MM.1S (cell line): Measurements from ENCODE around the gene CAND2.

Experiments used
- DNase-seq: peaks from one replicate; pipeline ENCODE4 v3.0.0-alpha.2; 2015
- H2AFZ ChIP-seq: fragments of 300-600 bp; sonication (generic); 2 replicates; pipeline ENCODE4 v1.6.0; 2016; ENCODE audit warnings: antibody characterized with exemption, low read length
- H3F3A ChIP-seq: fragments of 300-600 bp; sonication (generic); 2 replicates; pipeline ENCODE4 v1.6.1; 2016; ENCODE audit warnings: mild to moderate bottlenecking, antibody characterized with exemption, low read length, moderate library complexity, mixed read lengths; ENCODE audit not compliant: insufficient read depth
- H3K27ac ChIP-seq: fragments of 300-600 bp; sonication (generic); 2 replicates; pipeline ENCODE4 v1.5.1; 2016; ENCODE audit warnings: mild to moderate bottlenecking, low read length
- H3K27me3 ChIP-seq: fragments of 300-600 bp; sonication (generic); replicated peaks from 2 replicates; pipeline ENCODE4 v1.6.0; 2016; ENCODE audit warnings: low read length; ENCODE audit not compliant: insufficient read depth
- H3K36me3 ChIP-seq: fragments of 300-600 bp; sonication (generic); replicated peaks from 2 replicates; pipeline ENCODE4 v1.6.1; 2016; ENCODE audit warnings: mild to moderate bottlenecking, low read length, mixed read lengths; ENCODE audit not compliant: insufficient read depth
- H3K4me1 ChIP-seq: fragments of 300-600 bp; sonication (generic); 2 replicates; pipeline ENCODE4 v1.6.1; 2016; ENCODE audit warnings: low read length, mixed read lengths
- H3K4me2 ChIP-seq: fragments of 300-600 bp; sonication (generic); 2 replicates; pipeline ENCODE4 v1.6.0; 2016; ENCODE audit warnings: low read depth, low read length
- H3K4me3 ChIP-seq: fragments of 300-600 bp; sonication (generic); 2 replicates; pipeline ENCODE4 v1.5.1; 2016; ENCODE audit warnings: low read length, mixed read lengths
- H3K79me2 ChIP-seq: fragments of 300-600 bp; sonication (generic); 2 replicates; pipeline ENCODE4 v1.6.1; 2016; ENCODE audit warnings: mixed run types, low read length, mixed read lengths
- H3K9ac ChIP-seq: fragments of 300-600 bp; sonication (generic); 2 replicates; pipeline ENCODE4 v1.6.1; 2016; ENCODE audit warnings: low read length, mixed read lengths
- H3K9me2 ChIP-seq: fragments of 300-600 bp; sonication (generic); replicated peaks from 2 replicates; pipeline ENCODE4 v1.6.1; 2016; ENCODE audit warnings: mild to moderate bottlenecking, low read length, mixed read lengths; ENCODE audit not compliant: insufficient read depth
- H3K9me3 ChIP-seq: fragments of 300-600 bp; sonication (generic); replicated peaks from 2 replicates; pipeline ENCODE4 v1.6.1; 2016; ENCODE audit warnings: mild to moderate bottlenecking, low read length, mixed read lengths; ENCODE audit not compliant: insufficient read depth
- H4K20me1 ChIP-seq: fragments of 300-600 bp; sonication (generic); 2 replicates; pipeline ENCODE4 v1.6.1; 2016; ENCODE audit warnings: mild to moderate bottlenecking, low read length, moderate library complexity, mixed read lengths; ENCODE audit not compliant: insufficient read depth
- EZH2 ChIP-seq: fragments of 300-600 bp; sonication (generic); optimal IDR thresholded peaks from 2 replicates; pipeline ENCODE3; 2017; ENCODE audit warnings: low read depth, mild to moderate bottlenecking, antibody characterized with exemption, low read length, mixed read lengths
- EZH2phosphoT487 ChIP-seq: fragments of 300-600 bp; sonication (generic); IDR thresholded peaks from 2 replicates; pipeline ENCODE4 v1.6.1; 2018; ENCODE audit warnings: antibody characterized with exemption, low read length
- TF ChIP-seq, protein P1 (sequence below): fragments of 300-600 bp; sonication (generic); IDR thresholded peaks from 2 replicates; pipeline ENCODE4 v1.5.1; 2016; ENCODE audit warnings: antibody characterized with exemption, low read length, mixed read lengths

The CAND2 gene

DNA sequence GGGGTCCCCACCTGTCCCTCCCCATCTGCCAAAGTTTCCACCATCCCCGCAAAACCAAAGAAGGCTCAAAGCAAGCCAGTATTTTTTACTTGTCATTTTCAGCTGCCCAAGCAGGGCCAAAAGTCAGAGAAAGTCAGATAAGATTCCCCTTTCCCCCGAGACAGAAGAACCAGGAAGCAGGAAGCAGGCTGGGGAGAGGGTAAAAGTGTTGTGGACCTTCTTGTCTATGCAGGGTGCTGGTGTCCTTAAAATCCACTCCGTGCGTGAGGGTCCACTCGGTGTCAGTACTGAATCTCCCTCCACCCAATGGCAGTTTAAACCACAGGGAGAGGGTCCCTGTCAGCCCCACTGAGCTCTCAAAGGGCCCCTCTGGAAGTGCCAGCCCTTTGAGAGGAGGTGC is 65.1 kb downstream of the CAND2 start:
- Histone ChIP-seq H3F3A (no peaks in the 10 kb centered on the region), H3K79me2 (no peaks in the 10 kb centered on the region), H2AFZ (no peak overlapping the region), H3K4me1 (no peaks in the 10 kb centered on the region), H3K36me3 (no peaks in the 10 kb centered on the region), H3K27ac (no peak overlapping the region), H4K20me1 (no peaks in the 10 kb centered on the region), H3K9ac (no peak overlapping the region), H3K27me3 (peaks cover 74% of the 10 kb centered on the region), H3K4me2 (no peak overlapping the region), H3K4me3 (no peak overlapping the region), H3K9me3 (no peaks in the 10 kb centered on the region), H3K9me2 (no peaks in the 10 kb centered on the region)
- DNase-seq, result no peak
- TF ChIP-seq EZH2phosphoT487, result no peak
- TF ChIP-seq, protein P1, sequence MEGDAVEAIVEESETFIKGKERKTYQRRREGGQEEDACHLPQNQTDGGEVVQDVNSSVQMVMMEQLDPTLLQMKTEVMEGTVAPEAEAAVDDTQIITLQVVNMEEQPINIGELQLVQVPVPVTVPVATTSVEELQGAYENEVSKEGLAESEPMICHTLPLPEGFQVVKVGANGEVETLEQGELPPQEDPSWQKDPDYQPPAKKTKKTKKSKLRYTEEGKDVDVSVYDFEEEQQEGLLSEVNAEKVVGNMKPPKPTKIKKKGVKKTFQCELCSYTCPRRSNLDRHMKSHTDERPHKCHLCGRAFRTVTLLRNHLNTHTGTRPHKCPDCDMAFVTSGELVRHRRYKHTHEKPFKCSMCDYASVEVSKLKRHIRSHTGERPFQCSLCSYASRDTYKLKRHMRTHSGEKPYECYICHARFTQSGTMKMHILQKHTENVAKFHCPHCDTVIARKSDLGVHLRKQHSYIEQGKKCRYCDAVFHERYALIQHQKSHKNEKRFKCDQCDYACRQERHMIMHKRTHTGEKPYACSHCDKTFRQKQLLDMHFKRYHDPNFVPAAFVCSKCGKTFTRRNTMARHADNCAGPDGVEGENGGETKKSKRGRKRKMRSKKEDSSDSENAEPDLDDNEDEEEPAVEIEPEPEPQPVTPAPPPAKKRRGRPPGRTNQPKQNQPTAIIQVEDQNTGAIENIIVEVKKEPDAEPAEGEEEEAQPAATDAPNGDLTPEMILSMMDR, result no peak
- no peak for TF ChIP-seq EZH2

DNA sequence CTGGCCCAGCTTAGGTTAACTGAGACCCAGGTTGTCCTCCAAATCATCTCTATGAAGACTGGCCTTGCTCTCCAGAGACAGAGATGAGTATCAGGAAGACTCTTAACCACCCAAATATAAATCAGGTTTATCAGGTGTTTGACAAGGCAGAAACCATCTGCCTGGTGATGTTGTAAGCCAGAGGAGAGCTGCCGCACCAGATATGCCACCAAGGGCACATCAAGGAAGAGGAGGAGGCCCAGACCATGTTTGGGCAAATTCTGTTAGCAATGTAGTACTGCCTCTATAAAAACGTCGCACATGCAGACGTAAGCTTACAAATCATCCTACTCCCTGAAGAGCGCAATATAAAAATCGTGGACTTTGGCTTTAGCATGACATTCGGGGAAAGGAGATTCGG is 65.9 kb downstream of the CAND2 start:
- TF ChIP-seq EZH2, result no peak
- Histone ChIP-seq H3K9me3 (no peaks in the 10 kb centered on the region), H3K4me2 (no peak overlapping the region), H3K79me2 (no peaks in the 10 kb centered on the region), H4K20me1 (no peaks in the 10 kb centered on the region), H3K9me2 (no peaks in the 10 kb centered on the region), H3F3A (no peaks in the 10 kb centered on the region), H3K9ac (no peak overlapping the region), H3K27ac (no peak overlapping the region), H3K36me3 (no peaks in the 10 kb centered on the region), H3K4me3 (no peak overlapping the region), H2AFZ (no peak overlapping the region), H3K27me3 (peaks cover 79% of the 10 kb centered on the region), H3K4me1 (no peaks in the 10 kb centered on the region)
- no peak for DNase-seq

- Histone ChIP-seq H3K36me3 (no peaks in the 10 kb centered on the region), H3K4me3 (no peak overlapping the region)
Observed at GRCh38 chr3:12865271-12865670, 68.8 kb downstream of the CAND2 start.

DNA sequence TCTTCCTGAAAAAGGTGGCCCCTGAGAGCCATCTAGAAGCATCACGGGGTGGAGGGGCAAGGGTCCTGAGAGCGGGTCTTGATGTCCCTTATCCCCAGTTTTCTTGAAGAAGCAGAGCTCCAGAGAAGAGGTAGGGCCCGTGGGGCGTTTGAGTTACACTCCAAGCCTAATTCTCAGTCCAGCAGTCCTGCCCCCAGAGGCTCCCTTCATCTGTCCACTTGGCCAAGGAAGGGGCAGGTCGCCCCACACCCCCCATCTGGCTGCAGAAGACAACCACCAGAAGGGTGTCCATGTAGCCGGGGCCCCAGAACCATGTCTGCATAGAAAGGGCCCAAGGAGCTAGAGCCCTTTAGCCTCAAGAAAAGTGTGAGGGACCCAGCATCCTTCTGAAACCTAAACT is 70.4 kb downstream of the CAND2 start:
- no peak overlapping the region for H3K4me2 ChIP-seq
- no peaks in the 10 kb centered on the region; the same call in 1 of the 2 replicates for H3F3A ChIP-seq
- no peak overlapping the region for H3K9ac ChIP-seq
- no peak overlapping the region for H2AFZ ChIP-seq
- no peaks in the 10 kb centered on the region for H3K9me3 ChIP-seq
- H3K4me1 ChIP-seq, result peaks cover 12% of the 10 kb centered on the region
- no peak overlapping the region for H3K4me3 ChIP-seq
- H3K36me3 ChIP-seq, result no peaks in the 10 kb centered on the region
- H4K20me1 ChIP-seq, result no peaks in the 10 kb centered on the region
- H3K79me2 ChIP-seq, result no peaks in the 10 kb centered on the region
- H3K9me2 ChIP-seq, result no peaks in the 10 kb centered on the region
- DNase-seq, result no peak
- H3K27ac ChIP-seq, result no peak overlapping the region
- TF ChIP-seq EZH2 (no peak), EZH2phosphoT487 (no peak)
- TF ChIP-seq, protein P1, result no peak
- H3K27me3 ChIP-seq, result peaks cover 86% of the 10 kb centered on the region

More at GRCh38 chr3:12865271-12865670, 68.8 kb downstream of the CAND2 start:
- Histone ChIP-seq H4K20me1 (no peaks in the 10 kb centered on the region), H3K27me3 (peaks cover 87% of the 10 kb centered on the region), H3K9me2 (no peaks in the 10 kb centered on the region), H3K27ac (no peak overlapping the region), H3K9ac (no peak overlapping the region), H3K4me1 (0 out of 2 replicates have a peak, but pooled peaks cover 4% of the 10 kb centered on the region), H3F3A (no peaks in the 10 kb centered on the region), H3K79me2 (no peaks in the 10 kb centered on the region), H2AFZ (no peak overlapping the region), H3K9me3 (no peaks in the 10 kb centered on the region), H3K4me2 (no peak overlapping the region)
- no peak for DNase-seq
- no peak for TF ChIP-seq EZH2phosphoT487
- no peak for TF ChIP-seq EZH2
- TF ChIP-seq, protein P1, result no peak
